K562 (cell line): Measurements from ENCODE around the gene OR8B8. TPM values are rescaled to one million over a fixed set of nuclear protein-coding genes. Genes with fewer than 3 reads are reported as not detected.

ENCODE experiments used
- BRCA1 ChIP-seq, 2 experiments: fragments of 450-650 bp in 1 of 2; sonication (generic) in 1 of 2; formaldehyde crosslinking in 1 of 2; IDR thresholded peaks; 2 replicates each; pipeline versions ENCODE4 v1.5.0 to v1.6.1; 2017 to 2020; ENCODE audit warnings: mild to moderate bottlenecking in 1 of 2, missing genetic modification reagents in 1 of 2
- CTCF ChIP-seq, 3 experiments: IDR thresholded peaks in 2 of 3; conservative IDR thresholded peaks in 1 of 3; 2 replicates each; pipeline ENCODE4 v1.5.1; 2011 to 2012; ENCODE audit warnings: low read length in 3 of 3, mild to moderate bottlenecking in 3 of 3, control low read depth in 2 of 3, improper control_type of control experiment in 1 of 3, inconsistent platforms in 1 of 3, low read depth in 1 of 3, mixed read lengths in 1 of 3, moderate library complexity in 1 of 3; ENCODE audit not compliant: insufficient read depth in 2 of 3
- ELF2 ChIP-seq: fragments of 250-450 bp; sonication (Bioruptor Pico); IDR thresholded peaks from 2 replicates; pipeline ENCODE4 v1.5.0; 2021; ENCODE audit warnings: mild to moderate bottlenecking
- HDAC1 ChIP-seq, 2 experiments: fragments of 450-650 bp; IDR thresholded peaks; 2 replicates each; pipeline ENCODE4 v1.6.1; 2016 to 2017; ENCODE audit warnings: inconsistent platforms in 1 of 2, mild to moderate bottlenecking in 1 of 2, moderate library complexity in 1 of 2
- KDM2B ChIP-seq: fragments of 250-450 bp; sonication (Bioruptor Pico); IDR thresholded peaks from 2 replicates; pipeline ENCODE4 v1.8.0; 2021; ENCODE audit warnings: mild to moderate bottlenecking, moderate library complexity
- MAX ChIP-seq: sonication (generic); formaldehyde crosslinking; IDR thresholded peaks from 2 replicates; pipeline ENCODE4 v1.9.0; 2022; ENCODE audit warnings: mild to moderate bottlenecking, missing genetic modification reagents
- MITF ChIP-seq: IDR thresholded peaks from 2 replicates; pipeline ENCODE4 v1.6.1; 2014; ENCODE audit warnings: antibody characterized with exemption
- MNT ChIP-seq, 2 experiments: fragments of 450-650 bp; conservative IDR thresholded peaks; 2 replicates each; pipeline ENCODE4 v1.6.1; 2017; ENCODE audit warnings: mild to moderate bottlenecking in 2 of 2, moderate library complexity in 2 of 2
- NFXL1 ChIP-seq: fragments of 450-650 bp; formaldehyde crosslinking; IDR thresholded peaks from 2 replicates; pipeline ENCODE4 v1.4.0; 2021; ENCODE audit warnings: mild to moderate bottlenecking
- POLR2AphosphoS2 ChIP-seq: IDR thresholded peaks from 2 replicates; pipeline ENCODE4 v1.6.1; 2012; ENCODE audit warnings: low read length, improper control_type of control experiment
- POLR2AphosphoS5 ChIP-seq: IDR thresholded peaks from 2 replicates; pipeline ENCODE4 v1.6.1; 2011; ENCODE audit warnings: mild to moderate bottlenecking, low read depth, low read length, moderate library complexity; ENCODE audit not compliant: control insufficient read depth, insufficient read depth
- RBM15 ChIP-seq: fragments of 200-400 bp; formaldehyde crosslinking; IDR thresholded peaks from 2 replicates; pipeline ENCODE4 v1.6.1; 2018; ENCODE audit warnings: mild to moderate bottlenecking, low read length, moderate library complexity; ENCODE audit not compliant: insufficient read depth
- SMARCA4 ChIP-seq: fragments of 450-650 bp; IDR thresholded peaks from 2 replicates; pipeline ENCODE4 v1.6.1; 2016
- SPI1 ChIP-seq: IDR thresholded peaks from 2 replicates; pipeline ENCODE4 v1.6.1; 2011; ENCODE audit warnings: low read depth, low read length, control low read depth, borderline replicate concordance
- SREBF1 ChIP-seq: fragments of 150-350 bp; IDR thresholded peaks from 2 replicates; pipeline ENCODE4 v1.6.1; 2014; ENCODE audit warnings: antibody characterized with exemption, low read depth, low read length, borderline replicate concordance
- TAL1 ChIP-seq: fragments of 450-650 bp; IDR thresholded peaks from 2 replicates; pipeline ENCODE4 v1.6.1; 2016; ENCODE audit warnings: mild to moderate bottlenecking
- TOE1 ChIP-seq, 2 experiments: fragments of 450-650 bp in 1 of 2; sonication (generic) in 1 of 2; formaldehyde crosslinking in 1 of 2; IDR thresholded peaks; 2 replicates each; pipeline versions ENCODE4 v1.7.1 to v1.8.0; 2016 to 2022; ENCODE audit warnings: borderline replicate concordance in 2 of 2, mild to moderate bottlenecking in 2 of 2, antibody characterized with exemption in 1 of 2, inconsistent platforms in 1 of 2, low read depth in 1 of 2, missing genetic modification reagents in 1 of 2, moderate library complexity in 1 of 2
- ZKSCAN8 ChIP-seq: fragments of 200-800 bp; sonication (Bioruptor generic); IDR thresholded peaks from 2 replicates; pipeline ENCODE4 v1.6.1; 2016; ENCODE audit warnings: missing genetic modification characterization, missing compliant biosample characterization
- ZNF12 ChIP-seq: sonication (generic); formaldehyde crosslinking; IDR thresholded peaks from 2 replicates; pipeline ENCODE4 v1.4.0; 2020; ENCODE audit warnings: mild to moderate bottlenecking, missing genetic modification reagents
- ZNF212 ChIP-seq: fragments of 450-650 bp; formaldehyde crosslinking; IDR thresholded peaks from 2 replicates; pipeline ENCODE4 v1.4.0; 2020; ENCODE audit warnings: mild to moderate bottlenecking
- ZNF232 ChIP-seq: sonication (generic); formaldehyde crosslinking; IDR thresholded peaks from 2 replicates; pipeline ENCODE4 v1.8.0; 2022; ENCODE audit warnings: mild to moderate bottlenecking, missing genetic modification reagents
- ZNF3 ChIP-seq: fragments of 250-450 bp; sonication (Bioruptor Pico); IDR thresholded peaks from 2 replicates; pipeline ENCODE4 v1.5.0; 2021; ENCODE audit warnings: mild to moderate bottlenecking, moderate library complexity
- ZNF707 ChIP-seq: fragments of 250-450 bp; sonication (Bioruptor Pico); conservative IDR thresholded peaks from 2 replicates; pipeline ENCODE4 v1.8.0; 2022; ENCODE audit warnings: inconsistent platforms, mild to moderate bottlenecking, moderate library complexity
- polyA plus RNA-seq, 8 experiments: library from polyadenylated mRNA; depleted of rRNA in 4 of 8; stranded (reverse) in 5 of 8; unstranded in 3 of 8; fragments of >200 nt; fragmentation: Nextera tagmentation in 2 of 8; fragmentation: Illumina TruSeq in 1 of 8; extraction: Ambion mirVana in 2 of 8; extraction: Trizol in 1 of 8; gene quantifications; 2 replicates each; pipeline versions ENCODE4 v1.2.1 to v1.2.3, GENCODE V29; 2011 to 2014; ENCODE audit warnings: inconsistent platforms in 1 of 8, missing spikeins in 1 of 8
- total RNA-seq, 7 experiments: library from RNA; depleted of rRNA in 6 of 7; stranded (reverse); fragments of >200 nt in 6 of 7; fragmentation: Illumina TruSeq in 2 of 7; extraction: Trizol in 2 of 7; gene quantifications; 2 replicates each; pipeline versions ENCODE4 v1.2.1 to v1.2.3, GENCODE V29; 2011 to 2021; ENCODE audit warnings: low replicate concordance in 1 of 7

OR8B8 gene
- total and polyA plus RNA-seq, 9 of the 15 experiments (the other 6 are each of a cell fraction or from before 2014, with no cell fraction given), result 0.18 TPM; not detected in 8

- no peak for TF ChIP-seq MITF
- no peak for TF ChIP-seq SPI1
- TF ChIP-seq ZNF707 (CRISPR knock-in tag), result no peak
- no peak for TF ChIP-seq ZNF3 (CRISPR knock-in tag)
- no peak for TF ChIP-seq ZNF232 (CRISPR knock-in tag)
- TF ChIP-seq POLR2AphosphoS5, result no peak
- TF ChIP-seq TAL1, result no peak
- TF ChIP-seq POLR2AphosphoS2, result no peak
- TF ChIP-seq CTCF (IDR thresholded peaks at IDR 0.05 in 2 of 3, conservative IDR thresholded peaks at IDR 0.05 in 1 of 3; ENCODE audit: insufficient read depth in 2 of 3, low read depth in 1 of 3, low read length in 3 of 3), result 0 out of 6 replicates have a peak, but pooled peaks of 1 of the 3 experiments have one; percentile 4
- TF ChIP-seq MNT (conservative IDR thresholded peaks at IDR 0.05), result peak in 1 of 2 experiments; percentile 58; a peak in 2 of 4 replicates
- TF ChIP-seq BRCA1 (IDR thresholded peaks at IDR 0.05), result no peak
- TF ChIP-seq BRCA1 (CRISPR knock-in tag; IDR thresholded peaks at IDR 0.05), result no peak
- no peak for TF ChIP-seq MAX (CRISPR knock-in tag)
- TF ChIP-seq NFXL1 (CRISPR knock-in tag), result no peak
- no peak for TF ChIP-seq HDAC1 (IDR thresholded peaks at IDR 0.05)
- peak; percentile 80; the same call in 1 of the 2 replicates for TF ChIP-seq SMARCA4
- TF ChIP-seq SREBF1, result no peak
- TF ChIP-seq KDM2B, result no peak
- no peak for TF ChIP-seq ZNF12 (CRISPR knock-in tag)
- no peak for TF ChIP-seq ELF2 (CRISPR knock-in tag)
- TF ChIP-seq ZKSCAN8, result no peak
- no peak for TF ChIP-seq TOE1 (IDR thresholded peaks at IDR 0.05; ENCODE audit: borderline replicate concordance)
- no peak for TF ChIP-seq TOE1 (CRISPR knock-in tag; IDR thresholded peaks at IDR 0.05; ENCODE audit: borderline replicate concordance, low read depth)
- no peak for TF ChIP-seq RBM15
- TF ChIP-seq ZNF212 (CRISPR knock-in tag), result no peak
Observed at GRCh38 chr11:124481365-124482323, 36.1 kb upstream of the OR8B8 start (continued).
